Measurements from ENCODE around the gene GPATCH2L. TPM values are rescaled to one million over a fixed set of nuclear protein-coding genes. Genes with fewer than 3 reads are reported as not detected.

Gene GPATCH2L
- 10 to 100 TPM in 11 of 12 donors, not detected in 1; 19.9 to 30.0 (median 25.3) TPM for polyA plus RNA-seq (ENCODE audit: insufficient read length in 12 of 12)
- long read RNA-seq, donor 1, full-length matches to known transcripts = 1 of 1 reads
- long read RNA-seq, donor 1, partial matches to known transcripts = 0 of 1 reads
- long read RNA-seq, donor 1, other reads (novel, unspliced or antisense) = 0 of 1 reads
- long read RNA-seq, donor 2, full-length matches to known transcripts = 3 of 3 reads
- long read RNA-seq, donor 2, partial matches to known transcripts = 0 of 3 reads
- long read RNA-seq, donor 2, other reads (novel, unspliced or antisense) = 0 of 3 reads
- long read RNA-seq, donor 3 = 0 reads
- long read RNA-seq, donor 4 = 0 reads
- long read RNA-seq, donor 5, full-length matches to known transcripts = 6 of 6 reads
- long read RNA-seq, donor 5, partial matches to known transcripts = 0 of 6 reads
- long read RNA-seq, donor 5, other reads (novel, unspliced or antisense) = 0 of 6 reads
- long read RNA-seq, donor 6, full-length matches to known transcripts = 1 of 1 reads
- long read RNA-seq, donor 6, partial matches to known transcripts = 0 of 1 reads
- long read RNA-seq, donor 6, other reads (novel, unspliced or antisense) = 0 of 1 reads
- long read RNA-seq, donor 7, full-length matches to known transcripts = 4 of 4 reads
- long read RNA-seq, donor 7, partial matches to known transcripts = 0 of 4 reads
- long read RNA-seq, donor 7, other reads (novel, unspliced or antisense) = 0 of 4 reads
- long read RNA-seq, donor 8, full-length matches to known transcripts = 4 of 13 reads
- long read RNA-seq, donor 8, partial matches to known transcripts = 9 of 13 reads
- long read RNA-seq, donor 8, other reads (novel, unspliced or antisense) = 0 of 13 reads
- long read RNA-seq, donor 9, full-length matches to known transcripts = 2 of 2 reads
- long read RNA-seq, donor 9, partial matches to known transcripts = 0 of 2 reads
- long read RNA-seq, donor 9, other reads (novel, unspliced or antisense) = 0 of 2 reads
- long read RNA-seq, donor 10, full-length matches to known transcripts = 5 of 5 reads
- long read RNA-seq, donor 10, partial matches to known transcripts = 0 of 5 reads
- long read RNA-seq, donor 10, other reads (novel, unspliced or antisense) = 0 of 5 reads
- long read RNA-seq, donor 11 = 0 reads

GRCh38 chr14:76151398-76152332 lies at the start of gene GPATCH2L:
Gene GPATCH2L, plus strand, starts transcription at chr14:76151922. Its CDS starts 2,442 bp downstream, at chr14:76154364.
- peak; percentile 95 for DNase-seq

GRCh38 chr14:76104802-76105355 lies 46.8 kb upstream of the GPATCH2L start:
- DNase-seq = no peak

GRCh38 chr14:76106188-76106587 lies 45.5 kb upstream of the GPATCH2L start:
- no peak for DNase-seq

- no peak for DNase-seq
These were observed 42.4 kb upstream of the GPATCH2L start for GRCh38 chr14:76109087-76109880.

- DNase-seq = no peak
These were observed 38.7 kb upstream of the GPATCH2L start for GRCh38 chr14:76112889-76113624.

DNA sequence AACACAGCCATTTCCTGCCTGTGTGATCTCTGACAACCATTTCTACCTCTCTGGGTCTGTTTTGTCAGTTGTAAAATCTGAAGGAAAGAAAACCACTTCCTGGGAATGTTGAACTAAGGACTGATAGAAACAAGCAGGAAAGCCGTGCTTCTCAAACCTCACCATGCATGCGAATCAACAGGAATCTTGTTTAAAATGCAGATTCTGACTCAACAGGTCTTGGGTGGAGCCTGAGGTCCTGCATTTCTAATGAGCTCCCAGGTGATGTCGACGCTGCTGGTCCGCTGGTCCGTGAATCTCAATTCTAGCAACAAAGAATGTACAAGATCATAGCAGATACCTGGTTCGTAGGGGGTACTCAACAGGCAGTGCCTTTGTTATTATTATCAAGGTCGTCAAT lies 38.0 kb upstream of the GPATCH2L start:
- DNase-seq = no peak

DNA sequence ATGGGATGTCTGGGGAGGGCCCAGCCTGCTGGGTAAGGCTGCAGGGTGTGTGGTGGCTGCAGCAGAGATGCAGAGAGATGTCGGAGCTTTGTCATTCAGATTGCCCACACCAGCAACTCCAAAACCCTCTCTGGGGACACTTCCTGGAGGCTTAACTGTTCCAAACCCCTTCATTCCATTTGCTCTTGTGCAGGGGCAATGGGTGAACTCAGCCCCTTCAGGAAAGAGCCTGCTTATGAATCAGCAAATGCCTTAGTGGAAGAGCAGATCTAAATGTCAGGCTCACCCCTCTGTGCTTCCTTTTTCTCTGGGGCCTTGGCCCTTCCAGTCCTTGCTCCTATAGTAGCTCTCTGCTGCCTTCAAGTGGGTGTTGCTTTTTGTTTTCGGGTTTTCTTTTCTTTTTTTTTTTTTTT lies 36.7 kb upstream of the GPATCH2L start:
- no peak for DNase-seq

GRCh38 chr14:76117789-76118484 lies 33.8 kb upstream of the GPATCH2L start:
- no peak for DNase-seq

- DNase-seq = no peak
These were observed 33.1 kb upstream of the GPATCH2L start for GRCh38 chr14:76118594-76118993.

- no peak for DNase-seq
These were observed 30.5 kb upstream of the GPATCH2L start for GRCh38 chr14:76121089-76121748.

- no peak for DNase-seq
These were observed 28.1 kb upstream of the GPATCH2L start for GRCh38 chr14:76123426-76124225.

GRCh38 chr14:76125511-76125910 lies 26.2 kb upstream of the GPATCH2L start:
- no peak for DNase-seq

GRCh38 chr14:76126076-76126475 lies 25.6 kb upstream of the GPATCH2L start:
- no peak for DNase-seq

GRCh38 chr14:76129851-76130576 lies 21.7 kb upstream of the GPATCH2L start:
- no peak for DNase-seq

- no peak for DNase-seq
These were observed 20.4 kb upstream of the GPATCH2L start for GRCh38 chr14:76131071-76131965.
